ENCODE measurements around the gene PPP1R14C.

GRCh38 chr6:150177952-150178520 lies 35.2 kb downstream of the PPP1R14C start:
- no peak for TF ChIP-seq CTCF (IDR thresholded peaks at IDR 0.05)
- no peak for TF ChIP-seq POLR2AphosphoS5 (IDR thresholded peaks at IDR 0.05)
- no peak for TF ChIP-seq EP300 (IDR thresholded peaks at IDR 0.05)
